ENCODE measurements around the gene CLSTN2.

The CLSTN2 gene

GRCh38 chr3:140196970-140197369 lies 262.0 kb downstream of the CLSTN2 start:
- DNase-seq = no peak

GRCh38 chr3:140198242-140198641 lies 263.3 kb downstream of the CLSTN2 start:
- no peak for DNase-seq

- DNase-seq = peak; percentile 61
Observed at GRCh38 chr3:140199008-140199407, 264.0 kb downstream of the CLSTN2 start.

GRCh38 chr3:140199743-140200142 lies 264.8 kb downstream of the CLSTN2 start:
- DNase-seq = no peak

- DNase-seq = no peak
Observed at GRCh38 chr3:140203510-140203909, 268.5 kb downstream of the CLSTN2 start.

- DNase-seq = no peak
Observed at GRCh38 chr3:140204271-140204984, 269.4 kb downstream of the CLSTN2 start.

- no peak for DNase-seq
Observed at GRCh38 chr3:140205598-140205997, 270.6 kb downstream of the CLSTN2 start.

GRCh38 chr3:140206196-140207040 lies 271.4 kb downstream of the CLSTN2 start:
- peak; percentile 2 for DNase-seq

GRCh38 chr3:140207541-140207940 lies 272.6 kb downstream of the CLSTN2 start:
- DNase-seq = no peak

- peak; percentile 9 for DNase-seq
Observed at GRCh38 chr3:140216249-140216648, 281.3 kb downstream of the CLSTN2 start.

- no peak for DNase-seq
Observed at GRCh38 chr3:140219291-140219690, 284.3 kb downstream of the CLSTN2 start.

GRCh38 chr3:140219923-140220452 lies 285.0 kb downstream of the CLSTN2 start:
- DNase-seq = no peak

- DNase-seq = no peak
Observed at GRCh38 chr3:140223197-140223596, 288.2 kb downstream of the CLSTN2 start.

GRCh38 chr3:140223631-140224030 lies 288.6 kb downstream of the CLSTN2 start:
- no peak for DNase-seq

- no peak for DNase-seq
Observed at GRCh38 chr3:140224307-140224706, 289.3 kb downstream of the CLSTN2 start.

- no peak for DNase-seq
Observed at GRCh38 chr3:140225996-140226395, 291.0 kb downstream of the CLSTN2 start.

GRCh38 chr3:140233702-140234101 lies 298.7 kb downstream of the CLSTN2 start:
- no peak for DNase-seq

- no peak for DNase-seq
Observed at GRCh38 chr3:140234256-140234655, 299.3 kb downstream of the CLSTN2 start.

- DNase-seq = no peak
Observed at GRCh38 chr3:140236836-140237501, 302.0 kb downstream of the CLSTN2 start.

GRCh38 chr3:140238646-140239314 lies 303.8 kb downstream of the CLSTN2 start:
- DNase-seq = no peak

- no peak for DNase-seq
Observed at GRCh38 chr3:140242818-140243276, 307.9 kb downstream of the CLSTN2 start.

- DNase-seq = no peak
Observed at GRCh38 chr3:140243575-140243974, 308.6 kb downstream of the CLSTN2 start.

GRCh38 chr3:140244893-140245292 lies 309.9 kb downstream of the CLSTN2 start:
- DNase-seq = no peak

Measured in OCI-M1 (cell line).